Measurements from ENCODE around the gene DHRSX.
"Not testable (repeated sequence)": the region's sequence is repeated elsewhere in the genome, so short reads cannot be mapped to it uniquely, and the experiment has no call there.

The DHRSX gene

DNA sequence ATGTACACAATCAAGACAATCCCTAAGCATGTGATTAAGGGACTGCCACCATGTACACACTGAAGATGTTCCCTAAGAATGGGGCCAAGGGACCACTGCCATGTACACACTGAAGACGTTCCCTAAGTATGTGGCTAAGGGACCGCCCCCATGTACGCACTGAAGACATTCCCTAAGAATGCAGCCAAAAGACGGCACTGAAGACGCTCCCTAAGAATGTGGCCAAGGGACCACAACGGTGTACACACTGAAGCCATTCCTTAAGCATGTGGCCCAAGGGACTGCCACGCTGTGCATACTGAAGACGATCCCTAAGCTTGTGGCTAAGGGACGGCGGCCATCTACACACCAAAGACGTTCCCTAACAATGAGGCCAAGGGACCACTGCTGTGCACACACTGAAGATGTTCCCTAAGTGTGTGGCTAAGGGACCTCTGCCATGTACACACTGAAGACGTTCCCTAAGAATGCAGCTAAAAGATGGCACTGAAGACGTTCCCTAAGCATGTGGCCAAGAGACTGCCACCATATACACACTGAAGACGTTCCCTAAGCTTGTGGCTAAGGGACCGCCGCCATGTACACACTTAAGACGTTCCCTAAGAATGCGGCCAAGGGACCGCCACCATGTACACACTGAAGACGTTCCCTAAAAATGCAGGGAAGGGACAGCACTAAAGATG is 26.4 kb downstream of the DHRSX start:
- no peak for DNase-seq (ENCODE audit: low spot score)

DNA sequence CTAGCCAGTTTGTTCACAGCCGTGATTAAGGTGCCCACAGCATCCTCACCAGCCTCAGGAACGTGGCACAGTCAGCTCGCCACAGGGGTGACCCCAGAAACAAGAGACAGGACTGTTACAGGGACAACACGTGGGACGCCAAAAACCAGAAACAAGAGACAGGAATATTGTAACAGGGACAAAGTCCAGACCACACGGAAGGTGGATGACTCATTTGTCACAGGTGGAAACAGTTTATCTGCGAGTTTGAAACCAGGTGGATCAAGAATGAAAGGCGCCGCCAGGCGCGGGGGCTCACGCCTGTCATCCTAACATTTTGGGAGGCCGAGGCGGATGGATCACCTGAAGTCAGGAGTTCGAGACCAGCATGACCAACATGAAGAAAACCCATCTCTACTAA is 27.7 kb downstream of the DHRSX start:
- not testable (repeated sequence) for DNase-seq (ENCODE audit: low spot score)

DNA sequence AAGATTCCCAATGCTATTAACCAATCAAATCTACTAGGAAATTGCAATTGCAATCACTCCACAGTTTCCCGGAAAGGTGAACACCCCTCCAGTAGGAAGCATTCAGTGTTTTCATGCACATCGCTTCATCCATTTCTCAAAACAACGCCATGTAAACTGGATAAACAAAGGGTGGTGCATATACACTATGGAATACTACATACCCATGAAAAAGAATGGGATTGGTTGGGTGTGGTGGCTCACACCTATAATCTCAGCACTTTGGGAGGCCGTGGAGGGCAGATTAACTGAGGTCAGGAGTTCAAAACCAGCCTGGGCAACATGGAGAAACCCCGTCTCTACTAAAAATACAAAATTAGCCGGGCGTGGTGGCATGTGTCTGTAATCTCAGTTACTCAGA is 29.1 kb downstream of the DHRSX start:
- no peak for DNase-seq (ENCODE audit: low spot score)

DNA sequence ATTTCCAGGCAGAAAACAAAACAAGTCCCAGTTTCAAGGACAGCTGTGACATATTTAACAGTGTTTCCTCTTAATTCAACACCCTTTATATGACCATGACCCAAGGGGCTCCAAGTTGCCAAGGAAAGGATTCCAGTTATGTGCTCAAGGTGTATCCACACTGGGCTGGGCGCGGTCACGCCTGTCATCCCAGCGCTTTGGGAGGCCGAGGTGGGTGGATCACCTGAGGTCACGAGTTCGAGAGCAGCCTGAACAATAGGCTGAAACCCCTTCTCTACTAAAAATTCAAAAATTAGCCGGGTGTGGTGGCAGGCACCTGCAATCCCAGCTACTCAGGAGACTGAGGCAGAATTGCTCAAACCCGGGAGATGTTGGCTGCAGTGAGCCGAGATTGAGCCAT is 29.6 kb downstream of the DHRSX start:
- not testable (repeated sequence) for DNase-seq (ENCODE audit: low spot score)

DNA sequence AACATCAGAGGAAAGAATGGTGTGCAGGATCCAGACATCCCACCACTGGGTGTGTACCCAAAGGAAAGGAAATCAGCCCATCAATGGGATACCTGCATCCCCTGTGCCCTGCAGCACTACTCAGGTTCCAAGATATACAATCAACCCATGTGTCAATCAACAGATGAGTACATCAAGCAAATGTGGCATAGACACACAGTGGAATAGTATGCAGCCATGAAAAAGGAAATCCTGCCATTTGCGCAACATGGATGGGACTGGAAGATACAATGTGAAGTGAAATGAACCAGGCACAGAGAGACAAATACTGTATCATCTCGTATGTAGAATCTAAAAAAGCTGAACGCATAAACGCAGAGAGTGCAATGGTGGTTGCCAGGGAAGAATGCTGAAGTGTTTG is 30.9 kb downstream of the DHRSX start:
- DNase-seq (ENCODE audit: low spot score): not testable (repeated sequence)

DNA sequence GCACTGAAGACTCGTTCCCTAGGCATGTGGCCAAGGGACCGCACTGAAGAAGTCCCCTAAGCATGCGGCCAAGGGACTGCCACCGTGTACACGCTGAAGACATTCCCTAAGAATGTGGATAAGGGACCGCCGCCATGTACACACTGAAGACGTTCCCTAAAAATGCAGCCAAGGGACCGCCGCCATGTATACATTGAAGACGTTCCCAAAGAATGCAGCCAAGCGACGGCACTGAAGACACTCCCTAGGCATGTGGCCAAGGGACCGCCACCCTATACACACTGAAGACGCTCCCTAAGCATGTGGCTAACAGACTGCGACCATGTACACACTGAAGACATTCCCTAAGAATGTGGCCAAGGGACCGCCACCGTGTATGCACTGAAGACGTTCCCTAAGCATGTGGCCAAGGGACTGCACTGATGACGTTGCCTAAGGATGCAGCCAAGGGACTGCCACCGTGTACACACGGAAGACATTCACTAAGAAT is 31.5 kb downstream of the DHRSX start:
- no peak for DNase-seq (ENCODE audit: low spot score)

DNA sequence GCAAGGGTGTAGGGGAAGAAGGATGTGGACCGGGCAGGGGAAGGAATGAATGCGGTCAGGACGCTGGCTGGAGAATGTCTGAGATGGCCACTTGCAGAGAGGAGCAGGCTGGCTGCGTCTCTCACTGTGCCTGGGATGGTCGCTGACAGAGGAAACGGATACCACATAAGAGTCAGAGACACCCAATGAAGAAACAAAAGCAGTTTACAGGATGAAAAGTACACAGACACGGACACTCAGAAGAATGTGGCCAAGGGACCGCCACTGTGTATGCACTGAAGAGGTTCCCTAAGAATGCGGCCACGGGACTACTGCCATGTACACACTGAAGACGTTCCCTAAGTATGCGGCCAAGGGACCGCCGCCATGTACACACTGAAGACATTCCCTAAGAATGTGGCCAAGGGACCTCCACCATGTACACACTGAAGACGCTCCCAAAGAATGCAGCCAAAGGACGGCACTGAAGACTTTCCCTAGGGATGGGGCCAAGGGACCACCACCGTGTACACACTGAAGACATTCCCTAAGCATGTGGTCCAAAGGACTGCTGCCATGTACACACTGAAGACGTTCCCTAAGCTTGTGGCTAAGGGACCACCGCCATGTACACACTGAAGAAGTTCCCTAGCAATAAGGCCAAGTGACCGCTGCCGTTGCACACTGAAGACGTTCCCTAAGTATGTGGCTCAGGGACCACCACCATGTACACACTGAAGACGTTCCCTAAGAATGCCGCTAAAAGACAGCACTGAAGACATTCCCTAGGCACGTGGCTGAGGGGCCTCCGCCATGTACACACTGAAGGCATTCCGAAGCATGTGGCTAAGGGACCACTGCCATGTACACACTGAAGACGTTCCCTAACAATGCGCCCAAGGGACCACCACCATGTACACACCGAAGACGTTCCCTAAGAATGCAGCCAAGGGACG is 32.2 kb downstream of the DHRSX start:
- no peak for DNase-seq (ENCODE audit: low spot score)

DNA sequence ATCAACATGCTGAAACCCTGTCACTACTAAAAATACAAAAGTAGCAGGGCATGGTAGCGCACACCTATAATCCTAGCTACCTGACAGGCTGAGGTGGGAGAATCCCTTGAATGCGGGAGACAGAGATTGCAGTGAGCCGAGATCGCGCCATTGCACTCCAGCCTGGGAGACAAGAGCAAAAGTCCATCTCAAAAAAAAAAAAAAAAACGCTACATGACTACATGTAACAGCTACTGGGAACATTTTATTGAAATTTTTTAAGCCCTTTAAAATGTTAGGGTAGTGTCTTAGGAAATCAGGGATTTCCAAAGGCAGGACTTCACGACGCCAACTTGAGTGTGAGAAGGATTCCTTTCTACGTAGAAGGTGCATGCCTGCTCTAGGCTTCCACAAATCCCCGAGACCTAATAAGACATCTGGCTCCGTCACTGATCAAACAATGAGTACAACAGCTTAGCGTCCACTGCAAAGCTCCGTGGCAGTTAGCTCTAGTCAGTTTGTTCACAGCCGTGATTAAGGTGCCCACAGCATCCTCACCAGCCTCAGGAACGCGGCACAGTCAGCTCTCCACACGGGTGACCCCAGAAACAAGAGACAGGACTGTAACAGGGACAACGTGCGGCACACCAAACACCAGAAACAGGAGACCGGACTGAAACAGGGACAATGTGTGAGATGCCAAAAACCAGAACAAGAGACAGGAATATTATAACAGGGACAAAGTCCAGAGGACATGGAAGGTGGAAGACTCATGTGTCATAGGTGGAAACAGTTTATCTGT is 33.7 kb downstream of the DHRSX start:
- DNase-seq (ENCODE audit: low spot score): no peak

GRCh38 chrX:2464677-2465166 is 36.1 kb downstream of the DHRSX start:
- no peak for DNase-seq (ENCODE audit: low spot score)

DNA sequence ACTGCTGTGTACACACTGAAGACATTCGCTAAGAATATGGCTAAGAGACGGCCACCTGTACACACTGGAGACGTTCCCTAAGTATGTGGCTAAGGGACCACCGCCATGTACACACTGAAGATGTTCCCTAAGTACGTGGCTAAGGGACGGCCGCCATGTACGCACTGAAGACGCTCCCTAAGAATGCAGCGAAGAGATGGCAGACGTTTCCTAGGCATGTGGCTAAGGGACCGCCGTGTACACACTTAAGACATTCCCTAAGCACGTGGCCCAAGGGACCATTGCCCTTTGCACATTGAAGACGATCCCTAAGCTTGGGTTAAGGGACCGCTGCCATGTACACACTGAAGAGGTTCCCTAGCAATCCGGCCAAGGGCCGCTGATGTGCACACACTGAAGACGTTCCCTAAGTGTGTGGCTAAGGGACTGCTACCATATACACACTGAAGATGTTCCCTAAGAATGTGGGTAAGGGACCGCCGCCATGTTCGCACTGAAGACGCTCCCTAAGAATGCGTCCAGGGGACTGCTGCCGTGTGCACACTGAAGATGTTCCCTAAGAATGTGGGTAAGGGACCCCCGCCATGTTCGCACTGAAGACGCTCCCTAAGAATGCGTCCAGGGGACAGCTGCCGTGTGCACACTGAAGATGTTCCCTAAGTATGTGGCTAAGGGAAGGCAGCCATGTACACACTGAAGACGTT is 36.7 kb downstream of the DHRSX start:
- DNase-seq (ENCODE audit: low spot score): no peak

DNA sequence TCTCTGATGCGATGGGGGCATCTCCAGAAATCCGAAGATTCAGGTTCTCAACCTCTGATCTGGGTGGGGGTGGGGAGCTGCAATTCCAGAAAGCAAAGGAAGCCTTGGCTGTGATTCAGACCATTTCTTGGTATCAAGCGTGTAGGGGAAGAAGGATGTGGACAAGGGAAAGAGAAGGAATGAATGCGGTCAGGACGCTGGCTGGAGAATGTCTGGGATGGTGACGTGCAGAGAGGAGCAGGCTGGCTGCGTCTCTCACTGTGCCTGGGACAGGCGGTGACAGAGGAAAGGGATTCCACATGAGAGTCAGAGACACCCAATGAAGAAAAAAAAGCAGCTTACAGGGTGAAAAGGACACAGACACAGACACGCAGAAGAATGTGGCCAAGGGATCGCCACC is 37.3 kb downstream of the DHRSX start:
- DNase-seq (ENCODE audit: low spot score): not testable (repeated sequence)

DNA sequence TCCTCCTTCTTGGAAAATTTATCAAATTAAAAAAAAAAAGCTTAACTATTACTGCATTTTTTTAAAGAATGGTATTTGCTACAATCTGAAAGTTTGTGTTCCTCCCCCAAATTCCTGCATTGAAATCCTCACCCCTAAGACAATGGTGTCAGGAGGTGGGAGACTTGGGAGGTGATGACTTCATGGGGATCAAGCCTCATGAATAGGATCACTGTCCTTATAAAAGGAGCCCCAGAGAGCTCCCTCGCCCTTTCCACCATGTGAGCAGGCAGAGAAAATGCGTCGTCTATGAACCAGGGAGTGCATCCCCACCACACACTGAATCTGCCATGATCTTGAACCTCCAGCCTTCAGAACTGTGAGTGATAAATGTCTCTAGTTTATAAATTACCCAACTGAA is 38.0 kb downstream of the DHRSX start:
- DNase-seq (ENCODE audit: low spot score): no peak

GRCh38 chrX:2462074-2462473 is 38.7 kb downstream of the DHRSX start:
- no peak for DNase-seq (ENCODE audit: low spot score)

- DNase-seq (ENCODE audit: low spot score): no peak
These were observed 39.1 kb downstream of the DHRSX start for GRCh38 chrX:2461711-2462016.

DNA sequence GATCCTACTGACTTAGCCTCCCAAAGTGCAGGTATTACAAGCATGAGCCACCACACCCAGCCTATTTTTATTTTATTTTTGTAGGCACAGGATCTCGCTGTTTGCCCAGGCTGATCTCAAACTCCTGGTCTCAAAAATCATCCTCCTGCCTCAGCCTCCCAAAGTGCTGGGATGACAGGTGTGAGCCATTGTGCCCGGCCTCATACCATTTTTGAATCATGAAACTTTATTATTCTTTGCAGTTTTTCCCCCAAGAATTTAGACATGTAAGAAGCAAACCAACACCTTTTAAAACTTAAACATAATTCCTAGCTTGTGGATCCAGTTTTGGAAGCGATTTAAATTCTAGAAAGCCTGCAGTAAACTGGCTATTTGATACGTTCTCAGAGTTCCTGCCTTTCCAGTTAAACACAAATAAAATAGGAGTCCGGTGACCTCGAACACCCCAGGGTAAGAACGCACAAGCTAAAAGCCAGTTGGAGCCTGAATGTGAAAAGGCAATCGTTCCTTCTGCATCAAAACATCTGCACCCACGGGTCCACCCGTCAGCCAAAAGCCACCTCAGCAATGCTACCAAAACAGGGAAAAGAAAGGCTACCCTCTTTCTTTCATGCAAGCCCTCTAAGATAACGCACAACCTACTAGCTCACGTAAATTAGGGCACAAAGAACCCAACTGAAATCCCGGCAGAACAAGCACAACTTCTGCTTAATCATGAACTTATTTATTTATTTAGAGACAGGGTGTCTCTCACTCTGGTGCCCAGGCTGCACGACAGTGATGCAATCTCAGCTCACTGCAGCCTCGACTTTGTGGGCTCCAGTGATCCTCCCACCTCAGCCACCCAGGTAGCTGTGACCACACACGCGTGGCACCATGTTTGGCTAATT is 39.7 kb downstream of the DHRSX start:
- DNase-seq (ENCODE audit: low spot score): not testable (repeated sequence)

GRCh38 chrX:2460048-2460447 is 40.7 kb downstream of the DHRSX start:
- not testable (repeated sequence) for DNase-seq (ENCODE audit: low spot score)

- DNase-seq (ENCODE audit: low spot score): no peak
These were observed 42.5 kb downstream of the DHRSX start for GRCh38 chrX:2458309-2458708.

- no peak for DNase-seq (ENCODE audit: low spot score)
These were observed 43.3 kb downstream of the DHRSX start for GRCh38 chrX:2457289-2458133.

DNA sequence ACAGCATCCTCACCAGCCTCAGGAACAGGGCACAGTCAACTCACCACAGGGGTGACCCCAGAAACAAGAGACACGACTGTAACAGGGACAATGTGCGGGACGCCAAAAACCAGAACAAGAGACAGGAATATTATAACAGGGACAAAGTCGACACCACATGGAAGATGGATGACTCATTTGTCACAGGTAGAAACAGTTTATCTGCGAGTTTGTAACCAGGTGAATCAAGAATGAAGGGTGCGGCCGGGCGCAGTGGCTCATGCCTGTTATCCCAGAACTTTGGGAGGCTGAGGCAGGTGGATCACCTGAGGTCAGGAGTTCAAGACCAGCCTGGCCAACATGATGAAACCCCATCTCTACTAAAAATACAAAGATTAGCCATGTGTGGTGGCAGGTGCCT is 44.7 kb downstream of the DHRSX start:
- not testable (repeated sequence) for DNase-seq (ENCODE audit: low spot score)

DNA sequence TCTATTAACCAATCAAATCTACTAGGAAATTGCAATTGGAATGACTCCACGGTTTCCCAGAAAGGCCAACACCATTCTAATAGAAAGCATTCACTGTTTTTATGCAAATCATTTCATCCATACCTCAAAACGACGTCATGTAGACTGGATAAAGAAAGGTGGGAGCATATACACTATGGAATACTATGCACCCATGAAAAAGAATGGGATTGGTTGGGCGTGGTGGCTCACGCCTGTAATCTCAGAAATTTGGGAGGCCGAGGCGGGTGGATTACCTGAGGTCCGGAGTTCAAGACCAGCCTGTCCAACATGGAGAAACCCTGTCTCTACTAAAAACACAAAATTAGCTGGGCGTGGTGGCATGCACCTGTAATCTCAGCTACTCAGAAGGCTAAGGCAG is 46.2 kb downstream of the DHRSX start:
- DNase-seq (ENCODE audit: low spot score): not testable (repeated sequence)
